HL-60 (cell line): ENCODE measurements around the gene PRPSAP1.

Experiments used
- DNase-seq, 2 experiments: peaks; one replicate each; pipeline ENCODE4 v3.0.0-alpha.2; 2010 to 2020; ENCODE audit warnings: low read depth in 1 of 2, low spot score in 1 of 2
- H3K27ac ChIP-seq: fragments of 250-450 bp; sonication (Bioruptor Pico); replicated peaks from 2 replicates; pipeline ENCODE4 v1.5.1; 2020; ENCODE audit warnings: mild to moderate bottlenecking, moderate library complexity
- H3K27me3 ChIP-seq: fragments of 250-450 bp; sonication (Bioruptor Pico); 2 replicates; pipeline ENCODE4 v1.5.1; 2021; ENCODE audit warnings: mild to moderate bottlenecking, moderate library complexity; ENCODE audit not compliant: insufficient read depth, poor library complexity, severe bottlenecking
- H3K4me3 ChIP-seq: replicated peaks from 2 replicates; pipeline ENCODE4 v1.5.1; 2011; ENCODE audit warnings: mild to moderate bottlenecking, control low read depth, low read length; ENCODE audit not compliant: insufficient read depth
- CTCF ChIP-seq: IDR thresholded peaks from one replicate; pipeline ENCODE4 v1.5.1; 2011; ENCODE audit warnings: low read length, control low read depth, inconsistent platforms; ENCODE audit not compliant: insufficient read depth
- GABPA ChIP-seq: IDR thresholded peaks from 2 replicates; pipeline ENCODE4 v1.6.1; 2012; ENCODE audit warnings: low read depth
- POLR2AphosphoS5 ChIP-seq: IDR thresholded peaks from 2 replicates; pipeline ENCODE4 v1.6.1; 2012; ENCODE audit warnings: low read depth
- REST ChIP-seq: IDR thresholded peaks from 2 replicates; pipeline ENCODE4 v1.6.1; 2012; ENCODE audit warnings: low read depth; ENCODE audit not compliant: insufficient replicate concordance
- SPI1 ChIP-seq: IDR thresholded peaks from 2 replicates; pipeline ENCODE4 v1.6.1; 2012; ENCODE audit warnings: low read depth, mild to moderate bottlenecking, borderline replicate concordance

The PRPSAP1 gene

GRCh38 chr17:76292567-76292966 is 61.1 kb downstream of the PRPSAP1 start:
- Histone ChIP-seq H3K4me3 (no peak overlapping the region), H3K27ac (no peak overlapping the region), H3K27me3 (no peaks in the 10 kb centered on the region)
- TF ChIP-seq CTCF (no peak), GABPA (no peak), POLR2AphosphoS5 (no peak), REST (no peak)
- DNase-seq = no peak

- TF ChIP-seq POLR2AphosphoS5 (no peak), GABPA (no peak), CTCF (no peak), SPI1 (no peak), REST (no peak)
- no peak for DNase-seq
- Histone ChIP-seq H3K27me3 (no peaks in the 10 kb centered on the region), H3K4me3 (no peak overlapping the region), H3K27ac (no peak overlapping the region)
These were observed 71.9 kb downstream of the PRPSAP1 start for GRCh38 chr17:76281573-76282371.

GRCh38 chr17:76280650-76281049 is 73.1 kb downstream of the PRPSAP1 start:
- no peak for DNase-seq
- no peak overlapping the region for H3K4me3 ChIP-seq
- H3K27ac ChIP-seq = no peak overlapping the region
- no peaks in the 10 kb centered on the region for H3K27me3 ChIP-seq
- TF ChIP-seq SPI1 (no peak), POLR2AphosphoS5 (no peak)

- no peaks in the 10 kb centered on the region for H3K27me3 ChIP-seq
- H3K4me3 ChIP-seq = no peak overlapping the region
- TF ChIP-seq GABPA (no peak), CTCF (no peak), REST (no peak), SPI1 (no peak), POLR2AphosphoS5 (no peak)
- H3K27ac ChIP-seq = no peak overlapping the region
- DNase-seq = no peak
These were observed 73.9 kb downstream of the PRPSAP1 start for GRCh38 chr17:76279742-76280287.
